ENCODE results near the gene CYBC1. TPM values are rescaled to one million over a fixed set of nuclear protein-coding genes. Genes with fewer than 3 reads are reported as not detected.

The CYBC1 gene
- total RNA-seq, 1 donor from 2014 or later: 124 TPM

DNA sequence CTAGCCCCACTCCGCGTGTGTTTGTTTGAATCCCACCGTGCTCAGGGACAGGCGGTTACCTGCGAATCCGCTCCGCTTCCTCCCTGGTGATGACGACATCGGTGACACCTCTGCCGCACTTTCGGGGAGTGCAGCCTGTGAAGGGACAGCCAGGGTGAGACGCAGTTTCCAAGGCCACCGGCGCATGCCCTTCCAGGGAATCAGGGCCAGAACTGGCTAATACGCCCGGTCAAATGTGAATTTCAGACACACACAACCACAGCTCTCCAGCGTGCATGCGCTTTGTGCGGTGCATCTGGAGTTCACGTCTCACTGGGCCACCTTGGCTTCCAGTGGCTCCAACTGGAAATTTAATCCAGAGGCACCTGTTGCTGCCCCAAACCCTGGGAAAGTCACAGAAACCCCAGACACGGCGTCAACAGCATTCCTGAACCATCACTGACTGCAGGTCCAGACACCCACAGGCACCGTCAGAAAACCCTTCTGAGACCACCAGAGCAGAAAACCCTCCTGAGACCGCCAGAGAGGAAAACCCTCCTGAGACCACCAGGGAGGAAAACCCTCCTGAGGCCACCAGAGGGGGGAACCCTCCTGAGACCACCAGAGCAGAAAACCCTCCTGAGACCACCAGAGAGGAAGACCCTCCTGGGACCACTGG lies 39.0 kb downstream of the CYBC1 start:
- Histone ChIP-seq H3K4me3 (no peak overlapping the region), H3K4me1 (no peaks in the 10 kb centered on the region), H3K9me3 (no peaks in the 10 kb centered on the region), H3K36me3 (peaks cover 0 to 3% of the 10 kb centered on the region in 2 donors), H3K27me3 (no peaks in the 10 kb centered on the region), H3K27ac (no peak overlapping the region)
- DNase-seq (ENCODE audit: low spot score in 2 of 2): no peak
- TF ChIP-seq, protein P1, sequence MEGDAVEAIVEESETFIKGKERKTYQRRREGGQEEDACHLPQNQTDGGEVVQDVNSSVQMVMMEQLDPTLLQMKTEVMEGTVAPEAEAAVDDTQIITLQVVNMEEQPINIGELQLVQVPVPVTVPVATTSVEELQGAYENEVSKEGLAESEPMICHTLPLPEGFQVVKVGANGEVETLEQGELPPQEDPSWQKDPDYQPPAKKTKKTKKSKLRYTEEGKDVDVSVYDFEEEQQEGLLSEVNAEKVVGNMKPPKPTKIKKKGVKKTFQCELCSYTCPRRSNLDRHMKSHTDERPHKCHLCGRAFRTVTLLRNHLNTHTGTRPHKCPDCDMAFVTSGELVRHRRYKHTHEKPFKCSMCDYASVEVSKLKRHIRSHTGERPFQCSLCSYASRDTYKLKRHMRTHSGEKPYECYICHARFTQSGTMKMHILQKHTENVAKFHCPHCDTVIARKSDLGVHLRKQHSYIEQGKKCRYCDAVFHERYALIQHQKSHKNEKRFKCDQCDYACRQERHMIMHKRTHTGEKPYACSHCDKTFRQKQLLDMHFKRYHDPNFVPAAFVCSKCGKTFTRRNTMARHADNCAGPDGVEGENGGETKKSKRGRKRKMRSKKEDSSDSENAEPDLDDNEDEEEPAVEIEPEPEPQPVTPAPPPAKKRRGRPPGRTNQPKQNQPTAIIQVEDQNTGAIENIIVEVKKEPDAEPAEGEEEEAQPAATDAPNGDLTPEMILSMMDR (IDR thresholded peaks at IDR 0.05): no peak
- intact Hi-C loops (cut with DNase I): no loop called here

DNA sequence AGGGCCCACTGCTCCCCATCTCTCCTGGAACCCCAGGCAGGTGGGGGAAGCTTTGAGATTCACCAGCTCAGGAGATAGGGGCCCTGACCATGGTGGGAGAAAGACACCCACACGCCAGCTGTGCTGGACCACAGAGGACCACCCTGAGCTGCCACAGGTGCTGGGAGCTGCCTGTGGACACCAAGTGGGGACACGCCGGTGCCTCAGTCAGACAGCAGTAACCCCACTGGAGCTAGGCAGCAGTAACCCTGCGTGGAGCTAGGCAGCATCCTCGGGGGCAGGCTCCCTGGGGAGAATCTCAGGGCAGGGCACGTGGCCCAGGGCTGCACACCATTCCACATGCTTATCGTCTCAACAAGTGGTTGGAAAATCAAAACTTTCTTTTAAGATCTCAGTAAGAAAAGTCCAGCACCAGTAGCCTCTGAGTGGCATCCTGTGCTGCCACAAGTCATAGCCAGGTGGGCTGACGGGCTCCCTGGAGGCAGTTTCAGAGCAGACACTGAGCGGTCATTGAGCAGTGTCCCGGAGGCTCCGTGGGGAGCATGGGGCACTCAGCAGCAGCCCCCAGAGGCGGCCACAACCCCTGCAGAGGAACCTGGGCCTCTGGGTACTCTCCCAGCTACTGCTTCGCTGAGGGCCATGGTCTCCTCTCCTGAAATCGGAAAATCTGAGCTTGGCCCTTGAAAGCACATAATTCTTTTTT lies 40.4 kb downstream of the CYBC1 start:
- H3K9me3 ChIP-seq: no peaks in the 10 kb centered on the region
- no peak overlapping the region for H3K27ac ChIP-seq
- intact Hi-C loops (cut with DNase I): no loop called here
- no peak overlapping the region for H3K4me3 ChIP-seq
- TF ChIP-seq, protein P1 (IDR thresholded peaks at IDR 0.05): no peak
- DNase-seq (ENCODE audit: low spot score in 2 of 2): no peak
- no peaks in the 10 kb centered on the region for H3K4me1 ChIP-seq
- no peaks in the 10 kb centered on the region for H3K27me3 ChIP-seq
- H3K36me3 ChIP-seq: peaks cover 0 to 3% of the 10 kb centered on the region in 2 donors

DNA sequence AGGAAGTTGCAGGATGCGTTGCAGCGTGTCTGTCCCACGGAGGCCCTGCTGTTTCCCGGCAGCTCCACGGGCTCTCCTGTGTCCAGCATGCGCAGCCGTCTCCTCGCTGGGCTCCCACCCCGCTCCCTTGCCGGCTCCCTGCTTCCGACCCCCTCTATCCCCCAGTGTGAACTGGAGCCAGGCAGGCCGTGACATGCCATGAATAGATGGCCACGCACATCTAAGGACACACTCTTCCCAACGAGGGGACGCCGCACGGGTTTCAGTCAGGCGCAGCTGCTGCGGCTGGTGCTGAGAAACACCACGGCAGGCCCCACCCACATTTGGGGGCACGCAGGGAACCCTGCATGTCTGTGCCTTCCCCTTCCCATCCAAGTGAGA lies 41.6 kb downstream of the CYBC1 start:
- no peak overlapping the region for H3K27ac ChIP-seq
- intact Hi-C loops (cut with DNase I): no loop called here
- H3K4me3 ChIP-seq: no peak overlapping the region
- TF ChIP-seq, protein P1 (IDR thresholded peaks at IDR 0.05): no peak
- no peak for DNase-seq (ENCODE audit: low spot score in 2 of 2)
- no peaks in the 10 kb centered on the region for H3K27me3 ChIP-seq
- H3K4me1 ChIP-seq: no peaks in the 10 kb centered on the region
- H3K36me3 ChIP-seq: peaks cover 4 to 7% of the 10 kb centered on the region in 2 donors
- H3K9me3 ChIP-seq: no peaks in the 10 kb centered on the region

DNA sequence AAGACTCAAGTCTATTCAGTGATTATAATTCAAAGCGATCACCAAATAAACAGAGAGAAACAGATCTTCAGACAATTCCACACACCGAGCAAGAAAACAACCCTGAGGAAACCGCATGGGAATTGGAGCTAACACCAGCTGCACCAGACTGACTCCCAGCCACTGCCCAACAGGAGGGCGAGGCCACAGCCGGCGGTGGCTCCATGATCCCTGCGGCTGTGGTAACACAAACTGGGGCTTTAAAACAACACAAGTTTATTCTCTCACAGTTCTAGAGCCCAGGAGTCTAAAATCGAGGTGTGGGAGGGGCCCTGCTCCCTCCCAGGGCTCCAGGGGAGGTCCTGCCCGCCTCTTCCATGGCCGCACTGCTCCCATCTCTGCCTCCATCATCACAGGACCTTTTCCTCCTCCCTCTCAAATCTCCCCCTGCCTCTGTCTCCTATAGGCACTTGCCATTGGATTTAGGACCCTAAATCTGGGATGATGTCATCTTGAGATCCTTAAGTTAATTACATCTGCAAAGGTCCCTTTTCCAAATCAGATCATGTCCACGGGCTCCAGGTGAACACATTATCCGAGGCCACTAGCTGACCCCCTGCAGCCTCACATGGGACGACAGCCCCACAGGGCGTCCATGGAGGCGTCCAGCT lies 42.1 kb downstream of the CYBC1 start:
- H3K27me3 ChIP-seq: no peaks in the 10 kb centered on the region
- DNase-seq (ENCODE audit: low spot score in 2 of 2): no peak
- H3K27ac ChIP-seq: no peak overlapping the region
- H3K9me3 ChIP-seq: no peaks in the 10 kb centered on the region
- no peak overlapping the region for H3K4me3 ChIP-seq
- TF ChIP-seq, protein P1 (IDR thresholded peaks at IDR 0.05): no peak
- intact Hi-C loops (cut with DNase I): no loop called here
- H3K36me3 ChIP-seq: peaks cover 9 to 12% of the 10 kb centered on the region in 2 donors
- H3K4me1 ChIP-seq: no peaks in the 10 kb centered on the region

DNA sequence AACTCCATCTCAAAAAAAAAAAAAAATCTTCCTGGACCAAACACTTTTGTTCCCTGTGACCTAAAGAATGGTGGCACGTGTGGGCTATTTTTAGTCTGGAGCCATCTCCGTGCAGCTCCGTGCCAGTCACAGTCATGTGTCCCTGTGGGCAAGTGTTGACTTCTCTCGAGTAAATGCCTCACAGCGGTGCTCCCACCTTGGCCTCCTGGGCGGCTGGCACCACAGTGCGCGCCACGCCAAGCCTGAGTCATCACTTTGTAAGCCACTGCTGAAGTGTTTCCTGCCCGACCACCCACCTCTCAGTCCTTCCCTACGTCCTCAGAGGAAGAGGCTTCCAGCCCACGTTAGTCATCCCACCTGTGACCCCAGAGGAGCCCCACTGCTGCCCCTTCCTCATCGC lies 43.3 kb downstream of the CYBC1 start:
- DNase-seq (ENCODE audit: low spot score in 2 of 2): no peak
- Histone ChIP-seq H3K27ac (no peak overlapping the region), H3K4me1 (no peaks in the 10 kb centered on the region), H3K9me3 (no peaks in the 10 kb centered on the region), H3K36me3 (peaks cover 15% of the 10 kb centered on the region in 2 donors), H3K27me3 (no peaks in the 10 kb centered on the region), H3K4me3 (no peak overlapping the region)
- intact Hi-C loops (cut with DNase I): no loop called here
- TF ChIP-seq, protein P1 (IDR thresholded peaks at IDR 0.05): no peak

Measured in ascending aorta (tissue), 2 donors.